Gastroesophageal sphincter (tissue), 4 donors: ENCODE measurements around the gene GPR142. TPM values are rescaled to one million over a fixed set of nuclear protein-coding genes. Genes with fewer than 3 reads are reported as not detected.

ENCODE experiments used
- ATAC-seq: fragments of 150-250 bp; one replicate; pipeline ENCODE4 v1.9.1; 2016; ENCODE audit warnings: mild to moderate bottlenecking, moderate library complexity
- H3K27ac ChIP-seq, 4 donors: fragments of 200-600 bp; sonication (generic) in 3 of 4; 1 replicate in 3 of 4; 2 replicates in 1 of 4; pipeline ENCODE4 v1.5.1; 2016 to 2019
- H3K27me3 ChIP-seq: fragments of 200-600 bp; sonication (generic); one replicate; pipeline ENCODE4 v1.5.1; 2019
- H3K36me3 ChIP-seq, 2 donors: fragments of 200-600 bp; sonication (generic); one replicate each; pipeline ENCODE4 v1.5.1; 2019; ENCODE audit warnings: control low read depth in 1 of 2
- H3K4me1 ChIP-seq, 3 donors: fragments of 200-600 bp; sonication (generic); 1 replicate in 2 of 3; 2 replicates in 1 of 3; pipeline ENCODE4 v1.5.1; 2016 to 2019; ENCODE audit warnings: control low read depth in 2 of 3
- H3K4me3 ChIP-seq, 2 donors: fragments of 200-600 bp; sonication (generic); one replicate each; pipeline ENCODE4 v1.5.1; 2019; ENCODE audit warnings: mild to moderate bottlenecking in 1 of 2, moderate library complexity in 1 of 2
- H3K9me3 ChIP-seq, 3 donors: fragments of 200-600 bp; sonication (generic); one replicate each; pipeline ENCODE4 v1.5.1; 2017 to 2019; ENCODE audit warnings: control low read depth in 2 of 3
- CTCF ChIP-seq, 4 experiments: fragments of 200-600 bp in 2 of 4; fragments of 450-650 bp in 2 of 4; sonication (generic) in 1 of 4; IDR thresholded peaks; one replicate each; pipeline ENCODE4 v1.5.1; 2017 to 2019; ENCODE audit warnings: antibody characterized with exemption in 4 of 4, mild to moderate bottlenecking in 2 of 4, moderate library complexity in 2 of 4
- EP300 ChIP-seq: sonication (generic); formaldehyde crosslinking; IDR thresholded peaks from one replicate; pipeline ENCODE4 v1.6.1; 2017; ENCODE audit warnings: antibody characterized with exemption, mild to moderate bottlenecking
- POLR2A ChIP-seq, 2 donors: fragments of 450-650 bp; IDR thresholded peaks; one replicate each; pipeline ENCODE4 v1.6.1; 2017; ENCODE audit warnings: antibody characterized with exemption in 2 of 2, mild to moderate bottlenecking in 2 of 2, moderate library complexity in 1 of 2
- POLR2AphosphoS5 ChIP-seq: sonication (generic); formaldehyde crosslinking; IDR thresholded peaks from one replicate; pipeline ENCODE4 v1.6.1; 2017; ENCODE audit warnings: antibody characterized with exemption
- WGBS, 2 donors: methylation state at CpG; one replicate each; pipeline ENCODE4 v1.1.5; 2018; ENCODE audit warnings: low coverage in 1 of 2; 5-methylcytosine and 5-hydroxymethylcytosine counted together
- total RNA-seq, 4 donors: library from RNA; depleted of rRNA; stranded (reverse); fragments of >200 nt; gene quantifications; one replicate each; pipeline ENCODE4 v1.1.0, GENCODE V29; 2016

GPR142 gene
- total RNA-seq, 4 donors from 2014 or later, result 1.1 TPM; not detected in 3

GRCh38 chr17:74362069-74362405 lies 5.3 kb upstream of the GPR142 start:
- no peaks in the 10 kb centered on the region for H3K36me3 ChIP-seq

GRCh38 chr17:74362810-74363498 lies 4.4 kb upstream of the GPR142 start:
- Histone ChIP-seq H3K27me3 (peaks cover 66% of the 10 kb centered on the region), H3K4me1 (peaks cover 0 to 14% (median 0%) of the 10 kb centered on the region in 3 donors), H3K36me3 (no peaks in the 10 kb centered on the region), H3K9me3 (no peaks in the 10 kb centered on the region), H3K27ac (no peak overlapping the region), H3K4me3 (no peak overlapping the region)
- WGBS, 2 donors, result 47 to 61% methylated on average over 3 to 6 of the region's 14 CpGs
- TF ChIP-seq EP300 (no peak), POLR2AphosphoS5 (no peak), POLR2A (IDR thresholded peaks at IDR 0.05) (no peak), CTCF (IDR thresholded peaks at IDR 0.05) (no peak)
- ATAC-seq, result no peak

More at GRCh38 chr17:74362069-74362405, 5.3 kb upstream of the GPR142 start:
- Histone ChIP-seq H3K9me3 (no peaks in the 10 kb centered on the region), H3K4me3 (no peak overlapping the region), H3K4me1 (peaks cover 0 to 19% (median 0%) of the 10 kb centered on the region in 3 donors), H3K27me3 (peaks cover 69% of the 10 kb centered on the region), H3K27ac (no peak overlapping the region)
- no peak for ATAC-seq
- TF ChIP-seq CTCF (IDR thresholded peaks at IDR 0.05) (no peak), POLR2AphosphoS5 (no peak), EP300 (no peak), POLR2A (IDR thresholded peaks at IDR 0.05) (no peak)
- WGBS, 2 donors, result 0% methylated on average over 1 of the region's 9 CpGs; no CpG with 5 or more reads in 1 of the 2 donors

- 25% methylated on average over 10 of the region's 14 CpGs; no CpG with 5 or more reads in 1 of the 2 donors for WGBS, 2 donors
- peak; percentile 66 for ATAC-seq
- no peak overlapping the region for H3K4me3 ChIP-seq
- H3K27ac ChIP-seq, result no peak overlapping the region
- TF ChIP-seq POLR2AphosphoS5 (no peak), CTCF (IDR thresholded peaks at IDR 0.05) (peak in 3 of 4 experiments; percentile 87 to 98 (median 90))
- peaks cover 0 to 16% (median 3%) of the 10 kb centered on the region in 3 donors for H3K4me1 ChIP-seq
- H3K27me3 ChIP-seq, result peaks cover 39% of the 10 kb centered on the region
- no peaks in the 10 kb centered on the region for H3K36me3 ChIP-seq
- H3K9me3 ChIP-seq, result no peaks in the 10 kb centered on the region
Measured at GRCh38 chr17:74368341-74369081, 1.2 kb downstream of the GPR142 start.

GRCh38 chr17:74369221-74369620 lies 1.9 kb downstream of the GPR142 start:
- ATAC-seq, result no peak
- H3K27ac ChIP-seq, result no peak overlapping the region
- no peak overlapping the region for H3K4me3 ChIP-seq
- no peaks in the 10 kb centered on the region for H3K9me3 ChIP-seq
- peaks cover 0 to 23% (median 3%) of the 10 kb centered on the region in 3 donors for H3K4me1 ChIP-seq
- H3K27me3 ChIP-seq, result peaks cover 34% of the 10 kb centered on the region
- no peak for TF ChIP-seq POLR2A (IDR thresholded peaks at IDR 0.05)
- TF ChIP-seq EP300, result no peak
- TF ChIP-seq CTCF (IDR thresholded peaks at IDR 0.05), result no peak
- TF ChIP-seq POLR2AphosphoS5, result no peak
- no peaks in the 10 kb centered on the region for H3K36me3 ChIP-seq
- WGBS, 2 donors, result 33 to 48% methylated on average over 1 to 6 of the region's 10 CpGs
